Measurements from ENCODE around the gene WNT4.

The WNT4 gene

GRCh38 chr1:22117238-22117637, 25.7 kb downstream of the WNT4 start:
- DNase-seq: no peak
- TF ChIP-seq EZH2 (IDR thresholded peaks at IDR 0.05; ENCODE audit: borderline replicate concordance, low read depth, low read length, severe bottlenecking) (no peak), CTCF (IDR thresholded peaks at IDR 0.05; ENCODE audit: borderline replicate concordance, extremely low read depth, low read length, poor library complexity, severe bottlenecking) (no peak)
- H3K27me3 ChIP-seq (ENCODE audit: insufficient read depth, low read length, poor library complexity): no peaks in the 10 kb centered on the region
- ATAC-seq (ENCODE audit: insufficient read depth, low read depth): no peak
- H3K36me3 ChIP-seq (ENCODE audit: insufficient read depth, low read length): peaks cover 56% of the 10 kb centered on the region
- H3K9me3 ChIP-seq (ENCODE audit: insufficient read depth, low read length, severe bottlenecking): no peaks in the 10 kb centered on the region
- no peak overlapping the region for H3K27ac ChIP-seq (ENCODE audit: low read length)
- H3K4me2 ChIP-seq (ENCODE audit: insufficient read depth, low read length): no peak overlapping the region
- H4K20me1 ChIP-seq (ENCODE audit: insufficient read depth, low read length): peaks cover 72% of the 10 kb centered on the region
- H3K4me1 ChIP-seq (ENCODE audit: insufficient read depth, low read length): no peaks in the 10 kb centered on the region
- no peak overlapping the region for H3K4me3 ChIP-seq (ENCODE audit: low read depth in 1 of 2, low read length in 2 of 2)
- no peak overlapping the region for H3K9ac ChIP-seq (ENCODE audit: low read depth, low read length)
- no peaks in the 10 kb centered on the region for H3K79me2 ChIP-seq (ENCODE audit: insufficient read depth, low read length)
- no peak overlapping the region for H2AFZ ChIP-seq (ENCODE audit: low read depth, low read length)

GRCh38 chr1:22115286-22115685, 27.6 kb downstream of the WNT4 start:
- no peaks in the 10 kb centered on the region for H3K4me1 ChIP-seq (ENCODE audit: insufficient read depth, low read length)
- H3K27me3 ChIP-seq (ENCODE audit: insufficient read depth, low read length, poor library complexity): no peaks in the 10 kb centered on the region
- H3K4me3 ChIP-seq (ENCODE audit: low read depth in 1 of 2, low read length in 2 of 2): no peak overlapping the region
- H3K27ac ChIP-seq (ENCODE audit: low read length): no peak overlapping the region
- peaks cover 72% of the 10 kb centered on the region for H4K20me1 ChIP-seq (ENCODE audit: insufficient read depth, low read length)
- no peaks in the 10 kb centered on the region for H3K79me2 ChIP-seq (ENCODE audit: insufficient read depth, low read length)
- H3K9me3 ChIP-seq (ENCODE audit: insufficient read depth, low read length, severe bottlenecking): no peaks in the 10 kb centered on the region
- H3K36me3 ChIP-seq (ENCODE audit: insufficient read depth, low read length): peaks cover 59% of the 10 kb centered on the region
- H3K9ac ChIP-seq (ENCODE audit: low read depth, low read length): no peak overlapping the region
- no peak for DNase-seq
- no peak overlapping the region for H2AFZ ChIP-seq (ENCODE audit: low read depth, low read length)
- no peak for ATAC-seq (ENCODE audit: insufficient read depth, low read depth)
- TF ChIP-seq EZH2 (IDR thresholded peaks at IDR 0.05; ENCODE audit: borderline replicate concordance, low read depth, low read length, severe bottlenecking) (no peak), CTCF (IDR thresholded peaks at IDR 0.05; ENCODE audit: borderline replicate concordance, extremely low read depth, low read length, poor library complexity, severe bottlenecking) (no peak)
- no peak overlapping the region for H3K4me2 ChIP-seq (ENCODE audit: insufficient read depth, low read length)

- TF ChIP-seq EZH2 (IDR thresholded peaks at IDR 0.05; ENCODE audit: borderline replicate concordance, low read depth, low read length, severe bottlenecking): no peak
- TF ChIP-seq CTCF (IDR thresholded peaks at IDR 0.05; ENCODE audit: borderline replicate concordance, extremely low read depth, low read length, poor library complexity, severe bottlenecking): no peak
- peaks cover 2% of the 10 kb centered on the region; the same call in 1 of the 2 replicates for H3K79me2 ChIP-seq (ENCODE audit: insufficient read depth, low read length)
- H3K36me3 ChIP-seq (ENCODE audit: insufficient read depth, low read length): peaks cover 56% of the 10 kb centered on the region
- H3K9me3 ChIP-seq (ENCODE audit: insufficient read depth, low read length, severe bottlenecking): no peaks in the 10 kb centered on the region
- H3K4me3 ChIP-seq (ENCODE audit: low read depth in 1 of 2, low read length in 2 of 2): no peak overlapping the region
- peaks cover 75% of the 10 kb centered on the region for H4K20me1 ChIP-seq (ENCODE audit: insufficient read depth, low read length)
- H3K9ac ChIP-seq (ENCODE audit: low read depth, low read length): no peak overlapping the region
- no peaks in the 10 kb centered on the region for H3K4me1 ChIP-seq (ENCODE audit: insufficient read depth, low read length)
- ATAC-seq (ENCODE audit: insufficient read depth, low read depth) (no peak), DNase-seq (no peak)
- H3K4me2 ChIP-seq (ENCODE audit: insufficient read depth, low read length): no peak overlapping the region
- H3K27me3 ChIP-seq (ENCODE audit: insufficient read depth, low read length, poor library complexity): no peaks in the 10 kb centered on the region
- H2AFZ ChIP-seq (ENCODE audit: low read depth, low read length): no peak overlapping the region
- H3K27ac ChIP-seq (ENCODE audit: low read length): no peak overlapping the region
These were observed 28.5 kb downstream of the WNT4 start for GRCh38 chr1:22114083-22115012.

All from DND-41 (cell line).